Measurements from ENCODE around the gene SYCP2.
A peak's percentile ranks its signal among the peaks of the same experiment; 100 is the strongest.

The SYCP2 gene

GRCh38 chr20:59940956-59941294 lies 7.5 kb upstream of the SYCP2 start:
- DNase-seq (ENCODE audit: low spot score) = no peak

DNA sequence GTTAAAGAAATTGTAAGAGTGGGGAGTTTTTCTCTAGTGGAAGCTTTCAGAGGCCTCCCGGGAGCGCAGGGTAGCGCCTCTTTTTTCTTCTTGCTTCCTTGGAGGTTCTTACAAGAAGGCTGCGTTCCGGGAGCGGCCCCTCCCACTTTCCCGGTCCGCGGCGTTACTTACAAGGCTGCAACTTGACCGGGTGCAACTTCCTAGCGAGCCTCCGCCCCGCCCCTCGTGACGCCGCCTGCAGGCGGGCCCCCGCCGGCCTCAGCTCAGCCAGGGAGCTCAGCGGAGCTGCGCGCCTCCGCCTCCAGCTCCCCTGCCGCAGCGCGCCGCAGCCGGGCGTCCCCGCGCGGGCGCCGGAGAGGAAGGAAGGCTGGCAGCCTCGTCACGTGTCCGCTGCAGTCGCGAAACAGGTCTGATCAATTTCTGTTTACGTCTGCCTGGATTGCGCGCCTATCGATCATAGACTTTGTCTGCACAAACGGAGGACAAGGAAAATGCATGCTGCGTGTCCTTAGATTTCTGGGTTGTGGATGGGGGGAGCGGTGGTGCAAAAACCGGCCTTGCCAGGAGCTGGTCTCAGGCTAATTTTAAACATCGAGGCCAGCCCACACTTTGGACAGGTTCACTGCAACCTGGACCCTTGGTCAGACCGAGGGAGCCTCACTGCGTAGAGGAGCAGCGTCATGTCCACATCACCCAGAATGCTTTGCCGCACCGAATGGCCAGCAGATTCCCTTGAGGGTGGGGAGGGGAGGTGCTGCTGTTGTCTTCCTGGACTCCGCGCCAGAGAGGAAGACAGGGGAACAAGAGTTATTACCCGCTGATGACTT lies 6.9 kb upstream of the SYCP2 start, which contains the start of the genes FAM217B and PPP1R3D:
TSS of gene FAM217B (plus strand) at position 261 of the 827 bp plus-strand sequence. CDS start 3,555 bp downstream, outside the sequence.
TSS of gene PPP1R3D (minus strand) at position 177 of the 827 bp plus-strand sequence. CDS start 374 bp downstream, outside the sequence.
- DNase-seq (ENCODE audit: low spot score) = peak; percentile 97

DNA sequence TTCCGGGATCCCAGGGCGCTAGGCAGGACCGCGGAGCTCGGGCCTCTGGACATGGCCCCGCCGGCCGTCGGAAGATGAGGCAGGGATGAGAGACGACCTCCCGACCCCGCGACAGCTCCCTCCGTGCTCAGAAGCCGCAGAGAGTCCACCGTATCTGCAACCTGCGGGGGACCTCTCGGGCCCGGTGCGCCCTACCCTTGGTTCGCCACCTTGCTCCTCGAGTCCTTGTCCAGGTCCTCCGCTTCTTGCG lies 6.4 kb upstream of the SYCP2 start:
- peak; percentile 50 for DNase-seq (ENCODE audit: low spot score)

DNA sequence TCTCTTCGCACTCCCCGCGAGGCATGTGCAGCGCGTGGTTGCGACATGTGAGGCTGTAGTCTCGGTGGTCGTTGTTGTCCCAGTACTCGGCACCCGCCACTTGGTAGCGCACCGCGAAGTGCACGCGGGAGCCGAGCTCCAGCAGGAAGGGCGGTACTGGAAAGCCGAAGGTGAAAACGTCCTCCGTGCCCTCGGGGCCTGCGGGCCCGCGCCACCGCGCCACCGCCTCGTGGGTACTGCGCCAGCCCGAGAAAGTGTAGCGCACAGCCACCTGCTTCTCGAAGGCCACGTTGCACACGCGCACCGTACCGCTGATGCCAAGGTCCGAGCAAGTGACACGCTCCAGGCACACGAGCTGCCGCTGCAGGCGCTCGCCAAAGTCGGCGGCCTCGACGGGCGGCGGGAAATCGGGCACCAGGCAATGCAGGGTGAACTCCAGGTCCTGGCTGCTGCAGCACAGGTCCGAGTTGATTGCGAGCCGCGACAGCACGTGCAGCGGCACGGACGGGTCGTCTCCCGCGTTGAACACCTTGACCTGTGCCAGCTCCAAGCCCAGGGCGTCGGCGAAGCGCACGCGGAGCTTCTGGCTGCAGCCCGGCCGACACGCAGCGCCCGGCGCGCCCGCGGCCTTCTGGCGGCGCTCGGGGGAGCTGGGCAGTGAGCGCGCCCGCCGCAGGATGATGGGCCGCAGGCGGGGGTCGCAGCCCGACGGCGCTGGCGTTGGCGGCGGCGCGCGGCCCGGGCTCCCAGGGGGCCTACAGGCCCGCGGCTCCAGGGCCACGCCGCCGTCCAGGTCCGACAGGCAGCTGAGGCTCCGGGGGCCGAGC lies 5.8 kb upstream of the SYCP2 start:
- DNase-seq (ENCODE audit: low spot score) = no peak

- DNase-seq (ENCODE audit: low spot score) = no peak
Measured at GRCh38 chr20:59938696-59939051, 5.2 kb upstream of the SYCP2 start.

DNA sequence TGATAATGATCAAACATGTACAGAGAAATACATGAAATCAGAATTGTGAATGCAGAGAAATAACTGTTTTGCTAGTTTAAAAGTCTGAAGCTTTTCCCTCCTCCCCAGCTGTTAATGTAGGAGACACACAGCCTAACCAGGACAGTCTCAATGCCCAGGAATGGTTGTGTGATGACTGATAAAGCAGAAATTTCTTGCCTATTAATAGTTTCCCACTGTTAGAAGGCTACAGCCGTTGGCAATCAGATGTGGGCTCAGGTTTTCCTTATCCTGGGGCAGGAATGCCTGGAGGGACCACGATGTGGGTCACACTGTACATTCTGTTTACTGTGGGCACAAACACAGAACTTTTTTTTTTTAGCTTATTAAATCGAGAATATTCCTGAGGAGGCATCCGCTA lies 4.8 kb upstream of the SYCP2 start:
- DNase-seq (ENCODE audit: low spot score) = peak; percentile 64

GRCh38 chr20:59937150-59937549 lies 3.7 kb upstream of the SYCP2 start:
- no peak for DNase-seq (ENCODE audit: low spot score)

DNA sequence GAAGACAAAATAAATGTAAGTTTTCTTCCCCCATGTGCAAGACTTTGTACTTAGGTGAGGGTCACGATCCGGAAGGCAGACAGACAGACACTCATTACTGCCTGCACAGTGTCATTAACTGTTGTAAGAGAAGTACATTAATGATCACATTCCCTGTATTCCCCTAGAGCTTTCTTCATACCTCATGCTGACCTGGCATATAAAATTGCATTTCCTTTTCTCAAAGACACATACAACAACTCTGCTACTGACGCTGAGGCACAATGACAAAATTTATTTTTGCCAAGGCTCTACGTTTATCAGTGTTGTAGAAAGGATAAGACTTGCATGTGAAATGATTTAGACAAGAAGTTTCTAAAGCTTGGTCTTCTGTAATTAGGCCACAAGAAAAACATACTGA lies 3.0 kb upstream of the SYCP2 start:
- DNase-seq (ENCODE audit: low spot score) = no peak

DNA sequence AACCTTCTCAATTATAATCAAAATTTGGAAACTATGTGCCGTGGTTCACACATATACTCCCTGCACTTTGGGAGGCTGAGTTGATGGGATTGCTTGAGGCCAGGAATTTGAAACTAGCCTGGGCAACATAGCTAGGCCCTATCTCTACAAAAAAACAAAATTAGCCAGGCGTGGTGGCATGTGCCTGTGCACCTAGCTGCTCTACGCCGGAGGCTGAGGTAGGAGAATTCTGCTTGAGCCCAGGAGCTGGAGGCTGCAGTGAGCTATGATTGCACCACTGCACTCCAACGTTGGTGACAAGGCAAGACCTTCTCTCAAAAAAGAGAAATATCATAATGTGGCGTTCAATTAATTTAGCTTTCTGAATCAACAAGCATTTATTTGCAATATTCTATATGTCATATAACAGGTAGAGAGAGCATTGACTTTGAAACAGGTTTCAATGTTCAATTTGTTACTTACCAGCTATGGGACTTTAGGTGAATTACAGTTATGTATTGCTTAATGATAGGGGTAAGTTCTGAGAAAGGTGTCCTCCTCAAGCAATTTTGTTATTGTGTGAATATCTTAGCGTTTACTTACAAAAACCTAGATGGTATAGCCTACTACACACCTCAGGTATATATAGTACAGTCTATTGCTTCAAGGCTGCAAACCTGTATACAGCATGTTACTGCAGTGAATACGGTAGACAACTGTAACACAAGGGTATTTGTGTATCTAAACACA lies 2.2 kb upstream of the SYCP2 start:
- no peak for DNase-seq (ENCODE audit: low spot score)

GRCh38 chr20:59933849-59934585 lies 580 bp upstream of the SYCP2 start:
- peak; percentile 96 for DNase-seq (ENCODE audit: low spot score)

DNA sequence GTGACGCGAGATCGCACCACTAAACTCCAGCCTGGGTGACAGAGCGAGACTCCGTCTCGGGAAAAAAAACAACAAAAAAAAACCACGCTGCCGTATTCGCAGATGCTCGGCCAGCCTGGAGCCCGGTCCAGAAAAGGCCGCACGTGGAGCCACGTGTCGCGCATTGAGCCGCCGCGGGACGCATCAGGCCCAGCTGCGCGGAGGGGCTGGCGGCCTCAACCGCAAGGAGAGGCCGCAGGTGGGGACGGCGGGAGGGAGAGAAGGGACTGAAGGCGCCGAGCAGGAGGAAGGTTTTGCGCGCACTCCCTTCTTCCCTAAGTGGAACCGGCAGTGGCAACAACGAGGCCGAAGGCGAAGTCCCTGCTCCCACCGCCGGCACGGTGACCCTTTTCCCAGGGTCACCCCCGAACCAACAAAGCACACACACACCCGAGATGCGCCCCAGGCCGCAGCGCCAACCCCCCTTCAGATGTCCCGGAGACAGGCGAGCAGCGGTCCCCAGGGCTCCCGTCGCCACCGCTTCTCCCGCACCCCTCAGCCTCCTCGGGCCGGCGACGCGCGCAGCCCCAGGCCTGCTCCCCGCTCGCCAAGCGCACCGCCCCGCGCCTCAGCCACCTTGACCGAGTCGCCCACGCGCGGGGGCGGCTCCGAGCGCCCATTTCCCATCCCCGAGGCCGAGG lies 681 bp downstream of the SYCP2 start:
- no peak for DNase-seq (ENCODE audit: low spot score)

- DNase-seq (ENCODE audit: low spot score) = no peak
Measured at GRCh38 chr20:59931511-59932312, 1.7 kb downstream of the SYCP2 start.

GRCh38 chr20:59925899-59926298 lies 7.5 kb downstream of the SYCP2 start:
- no peak for DNase-seq (ENCODE audit: low spot score)

GRCh38 chr20:59925359-59925758 lies 8.1 kb downstream of the SYCP2 start:
- no peak for DNase-seq (ENCODE audit: low spot score)

GRCh38 chr20:59923514-59923913 lies 9.9 kb downstream of the SYCP2 start:
- no peak for DNase-seq (ENCODE audit: low spot score)

DNA sequence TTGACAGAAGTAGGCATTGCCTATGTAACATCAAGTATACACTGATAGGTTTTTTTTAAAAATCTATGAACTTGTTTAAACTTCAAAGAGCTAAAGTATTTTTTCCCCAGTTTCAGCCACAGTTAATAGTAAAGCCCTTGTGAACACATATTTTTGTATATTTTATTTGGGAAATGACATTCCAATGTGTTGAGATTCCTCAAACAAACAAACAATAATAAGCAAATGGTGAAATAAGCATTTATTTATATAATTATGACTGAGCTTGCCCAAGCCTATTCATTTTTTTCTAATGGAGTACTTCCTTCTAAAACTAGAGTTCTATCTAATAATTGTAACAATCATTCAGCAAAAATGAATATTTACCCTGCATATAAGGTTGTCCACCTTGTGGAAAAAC lies 12.5 kb downstream of the SYCP2 start:
- no peak for DNase-seq (ENCODE audit: low spot score)

DNA sequence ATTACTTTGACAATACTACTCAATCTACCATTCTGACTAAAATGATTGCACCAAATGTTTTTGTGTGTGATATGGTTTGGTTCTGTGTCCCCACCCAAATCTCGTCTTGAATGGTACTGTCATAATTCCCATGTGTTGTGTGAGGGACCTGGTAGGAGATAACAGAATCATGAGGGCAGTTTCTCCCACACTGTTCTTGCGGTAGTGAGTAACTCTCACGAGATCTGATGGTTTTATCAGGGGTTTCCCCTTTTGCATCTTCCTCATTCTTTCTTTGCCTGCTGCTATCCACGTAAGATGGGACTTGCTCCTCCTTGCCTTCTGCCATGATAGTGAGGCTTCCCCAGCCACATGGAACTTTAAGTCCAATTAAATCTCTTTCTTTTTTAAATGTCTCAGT lies 20.8 kb downstream of the SYCP2 start:
- no peak for DNase-seq (ENCODE audit: low spot score)

DNA sequence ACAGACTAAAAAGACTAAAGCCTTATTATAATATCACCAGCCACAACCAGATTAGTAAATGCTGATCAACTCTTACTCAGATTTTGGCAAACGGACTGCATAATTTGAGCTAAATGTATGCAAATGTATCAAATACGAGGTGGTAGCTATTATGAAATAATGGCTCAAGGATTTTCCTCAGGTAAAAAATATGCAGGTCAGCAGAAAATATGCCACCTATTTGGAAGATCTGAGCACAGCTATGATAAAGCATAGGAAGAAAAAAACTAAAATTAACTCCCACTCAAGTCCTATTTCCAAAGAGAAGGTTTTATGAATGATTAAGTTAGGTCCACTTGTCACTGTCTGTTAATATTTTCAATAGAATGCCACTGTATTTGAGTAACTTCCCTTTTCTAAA lies 22.4 kb downstream of the SYCP2 start:
- DNase-seq (ENCODE audit: low spot score) = no peak

DNA sequence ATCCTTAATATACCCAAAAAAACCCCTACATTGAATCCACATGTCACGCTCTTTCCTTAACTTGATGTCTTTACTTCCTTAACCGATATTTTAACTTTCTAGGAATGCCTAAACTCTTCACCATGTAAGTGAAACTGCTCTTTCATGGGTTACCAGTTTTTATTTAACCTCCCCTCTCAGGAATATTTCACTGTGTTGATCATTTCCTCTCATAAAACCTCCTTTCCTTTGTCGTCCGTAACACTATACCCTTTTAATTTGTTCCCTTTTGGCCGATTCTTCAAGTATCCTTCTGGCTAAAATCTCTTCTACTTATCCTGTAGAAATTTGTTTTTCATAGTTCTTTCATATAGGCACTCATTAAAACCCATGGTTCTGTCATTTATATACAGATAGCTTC lies 24.6 kb downstream of the SYCP2 start:
- DNase-seq (ENCODE audit: low spot score) = no peak

GRCh38 chr20:59903621-59904020 lies 29.8 kb downstream of the SYCP2 start:
- no peak for DNase-seq (ENCODE audit: low spot score)

DNA sequence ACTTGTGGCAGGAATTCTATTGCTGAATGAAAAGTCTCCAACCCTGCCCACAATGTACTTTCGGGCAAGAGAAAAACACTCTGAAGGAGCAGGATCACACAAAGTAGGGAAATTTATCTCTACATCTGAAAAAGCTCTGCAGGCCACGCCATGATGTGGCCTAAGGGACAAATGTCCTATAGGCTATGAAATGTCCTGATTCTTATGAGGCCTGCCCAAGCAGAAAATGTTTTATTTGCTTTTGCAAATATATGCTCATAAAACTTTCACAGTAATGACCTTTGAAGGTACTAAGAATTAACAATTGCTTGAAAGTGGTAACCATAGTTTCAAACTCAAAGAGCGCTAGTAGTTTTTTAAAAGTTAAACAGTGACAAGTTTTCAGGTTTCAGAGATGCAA lies 31.0 kb downstream of the SYCP2 start:
- no peak for DNase-seq (ENCODE audit: low spot score)
